ENCODE measurements around the gene DNAJC1.

DNAJC1 gene

GRCh38 chr10:21972584-21972983, 30.9 kb downstream of the DNAJC1 start:
- TF ChIP-seq EZH2phosphoT487 (IDR thresholded peaks at IDR 0.05; ENCODE audit: borderline replicate concordance, low read length) (no peak), CTCF (IDR thresholded peaks at IDR 0.05; ENCODE audit: low read depth, low read length, poor library complexity, severe bottlenecking) (no peak)
- no peak overlapping the region for H3K4me2 ChIP-seq (ENCODE audit: low read length)

GRCh38 chr10:21969326-21970287, 33.9 kb downstream of the DNAJC1 start:
- H4K20me1 ChIP-seq (ENCODE audit: control insufficient read depth, insufficient read depth, low read depth, low read length), result no peaks in the 10 kb centered on the region
- no peak overlapping the region for H3K27ac ChIP-seq (ENCODE audit: low read depth, low read length)
- H3K4me1 ChIP-seq (ENCODE audit: control insufficient read depth, low read length), result no peaks in the 10 kb centered on the region
- H3K27me3 ChIP-seq (ENCODE audit: control insufficient read depth, low read length), result no peaks in the 10 kb centered on the region
- H3F3A ChIP-seq (ENCODE audit: control insufficient read depth, insufficient read depth), result no peaks in the 10 kb centered on the region
- no peaks in the 10 kb centered on the region for H3K9me2 ChIP-seq (replicated peaks; ENCODE audit: control insufficient read depth, low read length)
- H3K79me2 ChIP-seq (ENCODE audit: control insufficient read depth, low read length), result no peaks in the 10 kb centered on the region
- TF ChIP-seq CTCF (IDR thresholded peaks at IDR 0.05; ENCODE audit: low read depth, low read length, poor library complexity, severe bottlenecking), result no peak
- H3K4me2 ChIP-seq (ENCODE audit: low read length), result no peak overlapping the region
- no peak overlapping the region for H3K4me3 ChIP-seq (ENCODE audit: low read length)
- H3K36me3 ChIP-seq (ENCODE audit: control insufficient read depth, low read length), result no peaks in the 10 kb centered on the region
- H3K9me3 ChIP-seq (ENCODE audit: control insufficient read depth, insufficient read depth, low read length), result no peaks in the 10 kb centered on the region

More at GRCh38 chr10:21972584-21972983, 30.9 kb downstream of the DNAJC1 start:
- Histone ChIP-seq H3K79me2 (ENCODE audit: control insufficient read depth, low read length) (no peaks in the 10 kb centered on the region), H3K27ac (ENCODE audit: low read depth, low read length) (no peak overlapping the region), H3K36me3 (ENCODE audit: control insufficient read depth, low read length) (no peaks in the 10 kb centered on the region), H3F3A (ENCODE audit: control insufficient read depth, insufficient read depth) (no peaks in the 10 kb centered on the region), H4K20me1 (ENCODE audit: control insufficient read depth, insufficient read depth, low read depth, low read length) (no peaks in the 10 kb centered on the region), H3K4me1 (ENCODE audit: control insufficient read depth, low read length) (no peaks in the 10 kb centered on the region), H3K27me3 (ENCODE audit: control insufficient read depth, low read length) (no peaks in the 10 kb centered on the region; the same call in 1 of the 2 replicates), H3K9me3 (ENCODE audit: control insufficient read depth, insufficient read depth, low read length) (no peaks in the 10 kb centered on the region), H3K9me2 (replicated peaks; ENCODE audit: control insufficient read depth, low read length) (no peaks in the 10 kb centered on the region), H3K4me3 (ENCODE audit: low read length) (no peak overlapping the region)

GRCh38 chr10:21964983-21965665, 38.4 kb downstream of the DNAJC1 start:
- TF ChIP-seq CTCF (IDR thresholded peaks at IDR 0.05; ENCODE audit: low read depth, low read length, poor library complexity, severe bottlenecking) (no peak), EZH2phosphoT487 (IDR thresholded peaks at IDR 0.05; ENCODE audit: borderline replicate concordance, low read length) (no peak)
- Histone ChIP-seq H3K9me3 (ENCODE audit: control insufficient read depth, insufficient read depth, low read length) (no peaks in the 10 kb centered on the region), H3K79me2 (ENCODE audit: control insufficient read depth, low read length) (no peaks in the 10 kb centered on the region), H3F3A (ENCODE audit: control insufficient read depth, insufficient read depth) (no peaks in the 10 kb centered on the region), H3K4me1 (ENCODE audit: control insufficient read depth, low read length) (no peaks in the 10 kb centered on the region), H3K4me2 (ENCODE audit: low read length) (no peak overlapping the region), H3K36me3 (ENCODE audit: control insufficient read depth, low read length) (no peaks in the 10 kb centered on the region), H3K9me2 (replicated peaks; ENCODE audit: control insufficient read depth, low read length) (no peaks in the 10 kb centered on the region), H3K4me3 (ENCODE audit: low read length) (no peak overlapping the region), H3K27me3 (ENCODE audit: control insufficient read depth, low read length) (no peaks in the 10 kb centered on the region), H3K27ac (ENCODE audit: low read depth, low read length) (no peak overlapping the region), H4K20me1 (ENCODE audit: control insufficient read depth, insufficient read depth, low read depth, low read length) (no peaks in the 10 kb centered on the region)
